ENCODE data around the gene HCFC1.
A peak's percentile ranks its signal among the peaks of the same experiment; 100 is the strongest.

HCFC1 gene

GRCh38 chrX:153953892-153954557, 17.6 kb downstream of the HCFC1 start:
- TF ChIP-seq LEF1 (IDR thresholded peaks at IDR 0.05; ENCODE audit: borderline replicate concordance) (no peak), ARNT (IDR thresholded peaks at IDR 0.05) (no peak), L3MBTL2 (conservative IDR thresholded peaks at IDR 0.05) (no peak), ELF4 (IDR thresholded peaks at IDR 0.05) (no peak), NFRKB (IDR thresholded peaks at IDR 0.05) (no peak), PKNOX1 (IDR thresholded peaks at IDR 0.05) (no peak), CTBP1 (IDR thresholded peaks at IDR 0.05; ENCODE audit: borderline replicate concordance) (no peak)
- no peak for DNase-seq (ENCODE audit: extremely low spot score)
- ChIA-PET CTCF (interaction anchor here (0.8 to 2.5 kb wide), 3 partner anchors 15 to 921 kb away, joined by 3 to 8 read pairs (median 3); no protein-coding TSS in a partner anchor), POLR2A (no interaction called here)

DNA sequence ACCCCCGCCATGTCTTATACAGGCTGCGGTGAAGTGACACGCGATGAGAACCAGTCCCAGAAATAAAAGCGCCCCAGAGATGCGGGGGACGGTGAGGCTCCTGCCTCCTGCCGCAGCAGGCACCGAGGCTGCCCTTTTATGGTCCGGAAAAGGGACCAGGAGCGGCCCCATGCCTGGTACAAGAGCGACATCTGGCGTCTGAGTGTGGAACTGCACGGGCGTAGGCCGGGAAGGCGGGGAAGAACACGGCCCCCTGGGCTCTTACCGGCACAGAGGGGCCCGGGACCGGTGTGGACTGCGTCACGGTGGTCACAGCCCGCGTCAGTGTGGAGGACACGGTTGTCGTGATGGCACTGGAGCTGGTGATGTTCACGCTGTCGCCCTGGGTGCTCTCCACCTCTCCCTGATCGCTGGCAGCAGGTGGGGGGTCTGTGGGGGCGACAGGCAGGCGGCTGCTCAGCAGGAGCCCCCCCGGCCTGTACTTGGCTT, 18.2 kb downstream of the HCFC1 start:
- no peak for TF ChIP-seq BHLHE40 (IDR thresholded peaks at IDR 0.05; ENCODE audit: borderline replicate concordance)
- TF ChIP-seq FOXM1 (IDR thresholded peaks at IDR 0.05; ENCODE audit: borderline replicate concordance) = peak; percentile 4; the same call in 1 of the 2 replicates
- DNase-seq (ENCODE audit: extremely low spot score) = peak; percentile 88
- CTCF ChIA-PET = interaction anchor here (0.8 to 2.5 kb wide), 3 partner anchors 15 to 921 kb away, joined by 3 to 8 read pairs (median 3); no protein-coding TSS in a partner anchor
- POLR2A ChIA-PET = no interaction called here

- CTCF ChIA-PET = interaction anchor here (2.5 kb wide), 1 partner anchor 16 kb away, joined by 8 read pairs; no protein-coding TSS in a partner anchor
These were observed 19.1 kb downstream of the HCFC1 start for GRCh38 chrX:153952373-153953026.

DNA sequence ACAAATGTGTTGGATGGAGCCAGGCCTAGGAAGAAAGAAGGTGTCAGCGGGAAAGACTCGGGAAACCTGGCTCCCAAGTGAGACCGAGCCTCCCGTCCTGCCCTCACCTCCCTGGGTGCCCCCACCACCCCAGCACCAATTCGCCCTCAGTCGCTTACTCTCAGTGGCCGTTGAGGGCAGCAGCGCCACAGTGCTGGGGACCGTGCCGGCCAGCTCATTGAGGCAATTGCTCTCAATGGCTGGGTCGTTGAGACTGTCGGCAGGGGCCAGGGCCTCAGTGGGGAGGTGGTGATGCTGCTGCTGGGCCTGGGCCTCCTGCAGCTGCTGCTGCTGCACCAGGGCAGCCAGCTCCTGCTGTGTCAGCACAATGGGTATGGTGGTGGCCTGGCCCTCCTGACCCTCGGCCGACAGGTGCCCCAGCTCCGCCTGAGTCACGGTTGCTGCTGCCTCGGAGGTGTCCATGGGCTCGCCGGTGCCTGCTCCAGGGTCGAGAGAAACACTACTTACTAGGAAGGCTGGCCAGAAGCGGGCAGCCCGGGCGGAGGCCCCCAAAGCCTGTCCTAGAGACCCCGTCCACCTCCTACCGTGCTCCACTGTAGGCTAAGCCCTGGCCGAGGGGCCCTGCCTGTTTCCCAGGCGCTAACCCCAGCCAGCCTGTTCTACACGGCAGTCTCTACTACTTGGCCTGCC, 19.8 kb downstream of the HCFC1 start:
- ChIA-PET CTCF (interaction anchor here (2.5 to 3.0 kb wide), 2 partner anchors 17 to 28 kb away, joined by 8 to 14 read pairs; no protein-coding TSS in a partner anchor), POLR2A (interaction anchor here (1.2 kb wide), 1 partner anchor 24 kb away, joined by 5 read pairs; no protein-coding TSS in a partner anchor)
- no peak for DNase-seq (ENCODE audit: extremely low spot score)
- TF ChIP-seq TARDBP (IDR thresholded peaks at IDR 0.05) = no peak
- no peak for TF ChIP-seq FOXK2 (IDR thresholded peaks at IDR 0.05)
- no peak for TF ChIP-seq LEF1 (IDR thresholded peaks at IDR 0.05; ENCODE audit: borderline replicate concordance)
- TF ChIP-seq ZNF384 (IDR thresholded peaks at IDR 0.05) = no peak
- TF ChIP-seq CTBP1 (IDR thresholded peaks at IDR 0.05; ENCODE audit: borderline replicate concordance) = no peak
- TF ChIP-seq FOXA1 (IDR thresholded peaks at IDR 0.05) = no peak

More at GRCh38 chrX:153952373-153953026, 19.1 kb downstream of the HCFC1 start:
- TF ChIP-seq LEF1 (IDR thresholded peaks at IDR 0.05; ENCODE audit: borderline replicate concordance) (no peak), SUZ12 (IDR thresholded peaks at IDR 0.05) (no peak), PKNOX1 (IDR thresholded peaks at IDR 0.05) (no peak), NFRKB (IDR thresholded peaks at IDR 0.05) (no peak), SP1 (IDR thresholded peaks at IDR 0.05) (no peak), ARNT (IDR thresholded peaks at IDR 0.05) (no peak), TARDBP (IDR thresholded peaks at IDR 0.05) (no peak), FOXA1 (IDR thresholded peaks at IDR 0.05) (no peak), HDGF (IDR thresholded peaks at IDR 0.05; ENCODE audit: borderline replicate concordance) (no peak)
- POLR2A ChIA-PET = interaction anchor here (1.2 kb wide), 1 partner anchor 24 kb away, joined by 5 read pairs; no protein-coding TSS in a partner anchor
- no peak for DNase-seq (ENCODE audit: extremely low spot score)

DNA sequence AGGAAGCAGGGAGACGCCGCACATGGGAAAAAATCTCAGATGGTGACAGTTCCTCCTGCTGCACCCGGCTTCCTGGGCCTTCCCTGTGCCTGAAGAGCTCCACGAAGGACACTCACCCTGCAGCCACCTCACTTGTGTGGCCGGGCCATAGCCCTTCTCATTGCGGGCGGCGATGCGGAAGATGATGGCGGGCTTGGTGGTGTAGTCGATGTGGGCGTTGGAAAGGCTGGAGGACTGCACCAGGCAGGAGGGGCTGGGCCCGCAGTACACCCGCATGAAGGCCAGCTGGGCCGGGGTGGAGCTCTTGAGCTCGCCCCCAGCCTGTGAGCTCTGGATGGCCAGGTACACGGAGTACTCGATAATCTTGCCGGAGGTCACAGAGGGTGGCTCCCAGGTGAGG, 21.5 kb downstream of the HCFC1 start:
- no peak for TF ChIP-seq PKNOX1 (IDR thresholded peaks at IDR 0.05)
- no peak for TF ChIP-seq TARDBP (IDR thresholded peaks at IDR 0.05)
- no peak for TF ChIP-seq NFRKB (IDR thresholded peaks at IDR 0.05)
- TF ChIP-seq L3MBTL2 (conservative IDR thresholded peaks at IDR 0.05) = no peak
- no peak for TF ChIP-seq FOXM1 (IDR thresholded peaks at IDR 0.05; ENCODE audit: borderline replicate concordance)
- no peak for TF ChIP-seq SP1 (IDR thresholded peaks at IDR 0.05)
- no peak for TF ChIP-seq ARNT (IDR thresholded peaks at IDR 0.05)
- no peak for TF ChIP-seq FOXK2 (IDR thresholded peaks at IDR 0.05)
- POLR2A ChIA-PET = interaction anchor here (1.3 to 7.1 kb wide), 2 partner anchors 15 to 23 kb away, joined by 3 to 65 read pairs; partner anchors contain the start of genes ARHGAP4 and NAA10
- CTCF ChIA-PET = interaction anchor here (0.8 to 3.0 kb wide), 2 partner anchors 23 to 27 kb away, joined by 4 to 14 read pairs; no protein-coding TSS in a partner anchor
- no peak for DNase-seq (ENCODE audit: extremely low spot score)
